HCT116 (cell line): Measurements from ENCODE around the gene PTF1A. TPM values are rescaled to one million over a fixed set of nuclear protein-coding genes. Genes with fewer than 3 reads are reported as not detected.

Experiments
- ATAC-seq: fragments of 200-7000 bp; cut with Tn5 transposase; 2 replicates; pipeline ENCODE4 v1.9.1; 2020; ENCODE audit warnings: mild to moderate bottlenecking, moderate library complexity
- BruUV-seq: library from RNA; stranded (reverse); fragments of 400-500 nt; replicated peaks from 2 replicates; lab custom pipeline; 2021; lab: Mats Ljungman, UMichigan
- CTCF ChIA-PET: fragments of 300-600 bp; sonication (Branson Sonifier 250); formaldehyde crosslinking; loops from one replicate; lab custom pipeline; 2021; ENCODE audit warnings: antibody characterized with exemption; lab: Charles Lee
- POLR2A ChIA-PET: fragments of 300-600, 350-600 bp; sonication (Branson Sonifier 250); formaldehyde crosslinking; loops from one replicate; lab custom pipeline; 2021; ENCODE audit warnings: antibody characterized with exemption; lab: Charles Lee
- RAD21 ChIA-PET, 2 experiments: fragments of 300-600 bp; sonication (Branson Sonifier 250); formaldehyde crosslinking; loops; one replicate each; lab custom pipeline; 2023; ENCODE audit warnings: low total read pairs in 2 of 2; ENCODE audit not compliant: uncharacterized antibody in 2 of 2, unreplicated experiment in 2 of 2, low non-redundant PET in 1 of 2; lab: Charles Lee
- DNase-seq: peaks from one replicate; pipeline ENCODE4 v3.0.0-alpha.2; 2010; ENCODE audit warnings: low read depth, low spot score
- H2AFZ ChIP-seq: fragments of 200-600 bp; shearing (Covaris generic), sonication (generic); 2 replicates; pipeline ENCODE4 v1.6.1; 2017; ENCODE audit warnings: low read depth, mixed run types, mixed read lengths, antibody characterized with exemption, low read length; ENCODE audit not compliant: poor library complexity, severe bottlenecking
- H3K27ac ChIP-seq: 2 replicates; pipeline ENCODE4 v1.5.1; 2012; ENCODE audit warnings: low read depth, low read length
- H3K27me3 ChIP-seq: fragments of 200-600 bp; sonication (generic); 2 replicates; pipeline ENCODE4 v1.6.1; 2016; ENCODE audit warnings: mixed run types, low read length, mixed read lengths; ENCODE audit not compliant: insufficient read depth
- H3K36me3 ChIP-seq, 2 experiments: fragments of 200-500 bp in 1 of 2; fragments of 200-600 bp in 1 of 2; sonication (Bioruptor generic) in 1 of 2; sonication (generic) in 1 of 2; 2 replicates each; pipeline versions ENCODE4 v1.5.1 to v1.6.1; 2014 to 2016; ENCODE audit warnings: low read length in 2 of 2, inconsistent platforms in 1 of 2, mixed read lengths in 1 of 2, mixed run types in 1 of 2; ENCODE audit not compliant: insufficient read depth in 2 of 2, control insufficient read depth in 1 of 2
- H3K4me1 ChIP-seq, 2 experiments: fragments of 200-600 bp in 1 of 2; sonication (generic) in 1 of 2; 2 replicates each; pipeline versions ENCODE4 v1.5.1 to v1.6.1; 2012 to 2017; ENCODE audit warnings: low read length in 2 of 2, inconsistent platforms in 1 of 2, mild to moderate bottlenecking in 1 of 2, mixed read lengths in 1 of 2, mixed run types in 1 of 2, moderate library complexity in 1 of 2; ENCODE audit not compliant: insufficient read depth in 2 of 2, control insufficient read depth in 1 of 2
- H3K4me2 ChIP-seq: fragments of 200-600 bp; sonication (generic); 2 replicates; pipeline ENCODE4 v1.6.1; 2017; ENCODE audit warnings: mixed run types, low read length, mixed read lengths
- H3K4me3 ChIP-seq, 2 experiments: fragments of 200-600 bp in 1 of 2; sonication (generic) in 1 of 2; replicated peaks in 1 of 2; 2 replicates each; pipeline ENCODE4 v1.5.1; 2011 to 2016; ENCODE audit warnings: low read length in 2 of 2, control low read depth in 1 of 2, low read depth in 1 of 2, mild to moderate bottlenecking in 1 of 2, mixed read lengths in 1 of 2, mixed run types in 1 of 2
- H3K79me2 ChIP-seq: fragments of 200-600 bp; sonication (generic); 2 replicates; pipeline ENCODE4 v1.6.1; 2017; ENCODE audit warnings: mild to moderate bottlenecking, mixed run types, low read length, moderate library complexity, mixed read lengths; ENCODE audit not compliant: insufficient read depth
- H3K9ac ChIP-seq: fragments of 200-600 bp; sonication (generic); 2 replicates; pipeline ENCODE4 v1.6.1; 2016; ENCODE audit warnings: low read length, mixed read lengths
- H3K9me2 ChIP-seq: fragments of 200-600 bp; sonication (generic), shearing (Covaris generic); 2 replicates; pipeline ENCODE4 v1.6.1; 2017; ENCODE audit warnings: mixed run types, mild to moderate bottlenecking, moderate library complexity; ENCODE audit not compliant: insufficient read depth
- H3K9me3 ChIP-seq, 2 experiments: fragments of 200-500 bp in 1 of 2; fragments of 200-600 bp in 1 of 2; sonication (Bioruptor generic) in 1 of 2; sonication (generic) in 1 of 2; 2 replicates each; pipeline ENCODE4 v1.6.1; 2014 to 2017; ENCODE audit warnings: low read length in 2 of 2, mixed read lengths in 2 of 2, inconsistent platforms in 1 of 2, low read depth in 1 of 2, mild to moderate bottlenecking in 1 of 2, mixed run types in 1 of 2, moderate library complexity in 1 of 2; ENCODE audit not compliant: control insufficient read depth in 1 of 2, insufficient read depth in 1 of 2
- H4K20me1 ChIP-seq: fragments of 200-600 bp; sonication (generic), shearing (Covaris generic); 2 replicates; pipeline ENCODE4 v1.6.1; 2017; ENCODE audit warnings: mixed run types, mild to moderate bottlenecking, moderate library complexity; ENCODE audit not compliant: insufficient read depth
- EGR1 ChIP-seq: IDR thresholded peaks from 2 replicates; pipeline ENCODE4 v1.6.1; 2012; ENCODE audit warnings: low read depth
- RAD21 ChIP-seq: IDR thresholded peaks from 2 replicates; pipeline ENCODE4 v1.6.1; 2012; ENCODE audit warnings: low read depth, mild to moderate bottlenecking
- TCF7L2 ChIP-seq: IDR thresholded peaks from 2 replicates; pipeline ENCODE4 v1.7.0; 2011; ENCODE audit warnings: borderline replicate concordance, inconsistent platforms; ENCODE audit not compliant: insufficient read depth, insufficient read length; ENCODE audit errors: extremely low read depth
- ZFX ChIP-seq: fragments of 450-650 bp; IDR thresholded peaks from 2 replicates; pipeline ENCODE4 v1.6.1; 2017
- ZNF274 ChIP-seq: fragments of 200-500 bp; sonication (Bioruptor generic); IDR thresholded peaks from 2 replicates; pipeline ENCODE4 v1.6.1; 2014; ENCODE audit warnings: mild to moderate bottlenecking, low read depth, low read length, inconsistent platforms
- intact Hi-C: fragments of 100-400 bp; cut with micrococcal nuclease; formaldehyde crosslinking; loops from 2 replicates; pipeline ENCODE4 v1.10.0; 2022
- total RNA-seq: library from RNA; stranded (reverse); gene quantifications from one replicate; pipeline ENCODE4 v1.2.1, GENCODE V29; 2021; ENCODE audit not compliant: unreplicated experiment
- TF ChIP-seq, protein P1 (sequence below), 3 experiments: fragments of 200-600 bp in 1 of 3; sonication (generic) in 1 of 3; IDR thresholded peaks in 2 of 3; conservative IDR thresholded peaks in 1 of 3; 2 replicates each; pipeline ENCODE4 v1.5.1; 2012 to 2017; ENCODE audit warnings: low read depth in 2 of 3, low read length in 2 of 3, antibody characterized with exemption in 1 of 3, borderline replicate concordance in 1 of 3, control low read depth in 1 of 3, mild to moderate bottlenecking in 1 of 3, mixed read lengths in 1 of 3, mixed run types in 1 of 3, moderate library complexity in 1 of 3; ENCODE audit not compliant: insufficient read depth in 1 of 3
- TF ChIP-seq, protein P2 (sequence below): IDR thresholded peaks from 2 replicates; pipeline ENCODE4 v1.6.1; 2011; ENCODE audit warnings: mild to moderate bottlenecking, low read length, moderate library complexity; ENCODE audit not compliant: insufficient replicate concordance; ENCODE audit errors: extremely low read depth

The PTF1A gene
- total RNA-seq, 1 experiment from 2014 or later, result not detected

DNA sequence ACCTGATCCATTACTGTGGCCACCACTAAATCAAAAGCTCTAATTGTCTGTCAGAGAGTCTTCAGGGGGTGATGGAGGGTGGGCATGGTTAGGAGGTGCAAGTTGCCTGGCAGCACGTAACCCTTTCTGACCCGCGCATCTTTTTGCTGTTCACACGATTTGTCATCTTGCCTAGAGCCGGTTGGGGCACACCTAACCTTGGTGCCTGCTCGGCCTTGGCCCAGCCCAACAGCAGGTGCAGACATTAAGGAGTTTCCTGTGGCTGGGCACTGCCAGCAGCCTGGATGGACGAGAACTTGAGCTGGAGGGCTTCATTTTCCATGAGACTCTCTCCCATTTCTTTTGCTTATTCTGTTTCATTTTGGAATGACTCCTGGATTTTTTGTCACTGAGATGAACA lies 41.0 kb upstream of the PTF1A start:
- Histone ChIP-seq H3K79me2 (no peaks in the 10 kb centered on the region), H2AFZ (no peak overlapping the region), H3K4me3 (no peak overlapping the region), H3K9me3 (no peaks in the 10 kb centered on the region), H3K36me3 (no peaks in the 10 kb centered on the region), H3K27me3 (no peaks in the 10 kb centered on the region), H3K4me2 (no peak overlapping the region), H3K27ac (no peak overlapping the region), H3K4me1 (peaks cover 0 to 3% of the 10 kb centered on the region in 2 experiments; a peak in 1 of 4 replicates), H4K20me1 (no peaks in the 10 kb centered on the region), H3K9ac (no peak overlapping the region), H3K9me2 (no peaks in the 10 kb centered on the region)
- ChIA-PET CTCF (no interaction called here), POLR2A (no interaction called here), RAD21 (no interaction called here)
- no peak for TF ChIP-seq EGR1
- TF ChIP-seq TCF7L2, result no peak
- TF ChIP-seq, protein P1, sequence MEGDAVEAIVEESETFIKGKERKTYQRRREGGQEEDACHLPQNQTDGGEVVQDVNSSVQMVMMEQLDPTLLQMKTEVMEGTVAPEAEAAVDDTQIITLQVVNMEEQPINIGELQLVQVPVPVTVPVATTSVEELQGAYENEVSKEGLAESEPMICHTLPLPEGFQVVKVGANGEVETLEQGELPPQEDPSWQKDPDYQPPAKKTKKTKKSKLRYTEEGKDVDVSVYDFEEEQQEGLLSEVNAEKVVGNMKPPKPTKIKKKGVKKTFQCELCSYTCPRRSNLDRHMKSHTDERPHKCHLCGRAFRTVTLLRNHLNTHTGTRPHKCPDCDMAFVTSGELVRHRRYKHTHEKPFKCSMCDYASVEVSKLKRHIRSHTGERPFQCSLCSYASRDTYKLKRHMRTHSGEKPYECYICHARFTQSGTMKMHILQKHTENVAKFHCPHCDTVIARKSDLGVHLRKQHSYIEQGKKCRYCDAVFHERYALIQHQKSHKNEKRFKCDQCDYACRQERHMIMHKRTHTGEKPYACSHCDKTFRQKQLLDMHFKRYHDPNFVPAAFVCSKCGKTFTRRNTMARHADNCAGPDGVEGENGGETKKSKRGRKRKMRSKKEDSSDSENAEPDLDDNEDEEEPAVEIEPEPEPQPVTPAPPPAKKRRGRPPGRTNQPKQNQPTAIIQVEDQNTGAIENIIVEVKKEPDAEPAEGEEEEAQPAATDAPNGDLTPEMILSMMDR (IDR thresholded peaks at IDR 0.05 in 2 of 3, conservative IDR thresholded peaks at IDR 0.05 in 1 of 3; ENCODE audit: borderline replicate concordance in 1 of 3, insufficient read depth in 1 of 3, low read depth in 2 of 3, low read length in 2 of 3), result no peak
- TF ChIP-seq RAD21, result no peak
- no peak for TF ChIP-seq ZFX
- no peak for TF ChIP-seq ZNF274
- TF ChIP-seq, protein P2, sequence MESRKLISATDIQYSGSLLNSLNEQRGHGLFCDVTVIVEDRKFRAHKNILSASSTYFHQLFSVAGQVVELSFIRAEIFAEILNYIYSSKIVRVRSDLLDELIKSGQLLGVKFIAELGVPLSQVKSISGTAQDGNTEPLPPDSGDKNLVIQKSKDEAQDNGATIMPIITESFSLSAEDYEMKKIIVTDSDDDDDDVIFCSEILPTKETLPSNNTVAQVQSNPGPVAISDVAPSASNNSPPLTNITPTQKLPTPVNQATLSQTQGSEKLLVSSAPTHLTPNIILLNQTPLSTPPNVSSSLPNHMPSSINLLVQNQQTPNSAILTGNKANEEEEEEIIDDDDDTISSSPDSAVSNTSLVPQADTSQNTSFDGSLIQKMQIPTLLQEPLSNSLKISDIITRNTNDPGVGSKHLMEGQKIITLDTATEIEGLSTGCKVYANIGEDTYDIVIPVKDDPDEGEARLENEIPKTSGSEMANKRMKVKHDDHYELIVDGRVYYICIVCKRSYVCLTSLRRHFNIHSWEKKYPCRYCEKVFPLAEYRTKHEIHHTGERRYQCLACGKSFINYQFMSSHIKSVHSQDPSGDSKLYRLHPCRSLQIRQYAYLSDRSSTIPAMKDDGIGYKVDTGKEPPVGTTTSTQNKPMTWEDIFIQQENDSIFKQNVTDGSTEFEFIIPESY, result no peak
- ATAC-seq, result no peak
- no peak for DNase-seq
- intact Hi-C loops, result loop anchor here (10.0 kb wide), 1 partner anchor 1214 kb away; no protein-coding TSS in a partner anchor
- BruUV-seq, result no TSS peak
